Aorta (tissue), 5 donors: ENCODE results near the gene INTS1. TPM values are rescaled to one million over a fixed set of nuclear protein-coding genes. Genes with fewer than 3 reads are reported as not detected.

ENCODE experiments used
- ATAC-seq: fragments of 200-7000 bp; cut with Tn5 transposase; one replicate; pipeline ENCODE4 v1.9.1; 2022; ENCODE audit warnings: moderate library complexity; ENCODE audit not compliant: low FRiP score
- DNase-seq, 2 donors: peaks; one replicate each; pipeline ENCODE4 v3.0.0-alpha.2; 2020
- H3K27ac ChIP-seq, 2 donors: one replicate each; pipeline ENCODE4 v1.5.1; 2013; ENCODE audit warnings: low read length in 2 of 2, mild to moderate bottlenecking in 2 of 2, moderate library complexity in 2 of 2, control low read depth in 1 of 2, inconsistent platforms in 1 of 2, low read depth in 1 of 2
- H3K27me3 ChIP-seq, 2 donors: one replicate each; pipeline ENCODE4 v1.6.1; 2013; ENCODE audit warnings: control low read depth in 1 of 2, low read length in 1 of 2, mild to moderate bottlenecking in 1 of 2, moderate library complexity in 1 of 2; ENCODE audit not compliant: insufficient read depth in 2 of 2, control insufficient read depth in 1 of 2
- H3K36me3 ChIP-seq, 2 donors: one replicate each; pipeline ENCODE4 v1.6.1; 2013; ENCODE audit warnings: control low read depth in 1 of 2, low read length in 1 of 2, mild to moderate bottlenecking in 1 of 2; ENCODE audit not compliant: insufficient read depth in 2 of 2, control insufficient read depth in 1 of 2
- H3K4me1 ChIP-seq, 2 donors: one replicate each; pipeline ENCODE4 v1.6.1; 2013; ENCODE audit warnings: low read length in 2 of 2, control low read depth in 1 of 2, mild to moderate bottlenecking in 1 of 2, moderate library complexity in 1 of 2; ENCODE audit not compliant: insufficient read depth in 2 of 2, control insufficient read depth in 1 of 2
- H3K4me3 ChIP-seq, 2 donors: one replicate each; pipeline ENCODE4 v1.5.1; 2013; ENCODE audit warnings: low read length in 2 of 2, control low read depth in 1 of 2, mild to moderate bottlenecking in 1 of 2
- H3K9me3 ChIP-seq: one replicate; pipeline ENCODE4 v1.6.1; 2013; ENCODE audit warnings: mild to moderate bottlenecking, low read length; ENCODE audit not compliant: control insufficient read depth
- WGBS, 2 donors: extraction: QIAGEN DNeasy Blood & Tissue Kit; methylation state at CpG; one replicate each; pipeline ENCODE4 v1.1.7; 2013; 5-methylcytosine and 5-hydroxymethylcytosine counted together
- intact Hi-C, 2 donors: fragments of 100-400 bp; cut with DNase I; formaldehyde crosslinking; loops; one replicate each; pipeline versions ENCODE4 v1.14.2 to v1.15.0; 2022
- polyA plus RNA-seq, 2 donors: library from polyadenylated mRNA; stranded (reverse); fragments of 200-250 nt; gene quantifications; one replicate each; pipeline ENCODE4 v1.2.3, GENCODE V29; 2013
- total RNA-seq, 2 donors: library from RNA; stranded (reverse); fragmentation: NEBNext Ultra II Directional; extraction: Animal tissue kit (Norgen Biotek cat#: 25700); gene quantifications; one replicate each; pipeline ENCODE4 v1.2.1, GENCODE V29; 2021
- donor health status: healthy with polysubstance abuse.
- donor health status: Bipolar disorder and iron deficiency.
- donor health status: DM: no; HTN: no; CAD: no.
- donor health status: DM: no; HTN: no; CAD: no.
- donor health status: DM: yes; HTN: yes; CAD: no.

The INTS1 gene
- total and polyA plus RNA-seq, 4 donors, result 17.2 to 109 (median 67.2) TPM

DNA sequence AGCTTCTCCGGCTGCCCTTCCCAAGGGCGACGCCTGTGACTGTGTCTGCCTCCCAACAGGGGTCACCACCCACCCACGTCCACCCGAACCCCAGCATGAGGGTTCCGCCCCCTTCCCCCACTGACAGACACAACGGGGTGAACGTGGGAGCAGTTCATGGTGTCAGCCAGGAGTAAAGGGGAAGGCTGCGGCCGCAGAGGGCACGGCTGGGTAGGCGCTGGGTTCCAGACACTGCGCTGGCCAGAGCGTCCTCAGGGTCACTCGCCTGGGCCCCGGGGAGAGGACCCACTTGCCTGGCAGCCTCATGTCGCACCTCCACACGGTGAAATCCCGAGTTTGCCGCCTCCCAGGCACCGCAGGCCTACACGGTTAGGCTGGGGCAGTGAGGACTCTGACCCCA lies 21.1 kb downstream of the INTS1 start:
- 83 to 90% methylated on average over 22 of the region's 22 CpGs for WGBS, 2 donors
- Histone ChIP-seq H3K27me3 (no peaks in the 10 kb centered on the region), H3K4me1 (no peaks in the 10 kb centered on the region), H3K27ac (no peak overlapping the region), H3K4me3 (no peak overlapping the region), H3K9me3 (no peaks in the 10 kb centered on the region), H3K36me3 (peaks cover 0 to 11% of the 10 kb centered on the region in 2 donors)
- no peak for ATAC-seq
- intact Hi-C loops, result no loop called here
- DNase-seq, result no peak

GRCh38 chr7:1481300-1481699 lies 22.9 kb downstream of the INTS1 start:
- peaks cover 0 to 7% of the 10 kb centered on the region in 2 donors for H3K36me3 ChIP-seq

GRCh38 chr7:1480670-1481069 lies 23.5 kb downstream of the INTS1 start:
- intact Hi-C loops, result no loop called here
- DNase-seq (no peak), ATAC-seq (no peak)
- 78 to 85% methylated on average over 9 to 12 of the region's 12 CpGs for WGBS, 2 donors
- Histone ChIP-seq H3K27me3 (no peaks in the 10 kb centered on the region), H3K4me3 (no peak overlapping the region), H3K9me3 (no peaks in the 10 kb centered on the region), H3K27ac (no peak overlapping the region), H3K4me1 (no peaks in the 10 kb centered on the region), H3K36me3 (peaks cover 0 to 7% of the 10 kb centered on the region in 2 donors)

More at GRCh38 chr7:1481300-1481699, 22.9 kb downstream of the INTS1 start:
- Histone ChIP-seq H3K27ac (no peak overlapping the region), H3K4me1 (no peaks in the 10 kb centered on the region), H3K4me3 (no peak overlapping the region), H3K9me3 (no peaks in the 10 kb centered on the region), H3K27me3 (no peaks in the 10 kb centered on the region)
- no peak for ATAC-seq
- 92% methylated on average over 20 of the region's 20 CpGs for WGBS, 2 donors
- no peak for DNase-seq
- intact Hi-C loops, result no loop called here

DNA sequence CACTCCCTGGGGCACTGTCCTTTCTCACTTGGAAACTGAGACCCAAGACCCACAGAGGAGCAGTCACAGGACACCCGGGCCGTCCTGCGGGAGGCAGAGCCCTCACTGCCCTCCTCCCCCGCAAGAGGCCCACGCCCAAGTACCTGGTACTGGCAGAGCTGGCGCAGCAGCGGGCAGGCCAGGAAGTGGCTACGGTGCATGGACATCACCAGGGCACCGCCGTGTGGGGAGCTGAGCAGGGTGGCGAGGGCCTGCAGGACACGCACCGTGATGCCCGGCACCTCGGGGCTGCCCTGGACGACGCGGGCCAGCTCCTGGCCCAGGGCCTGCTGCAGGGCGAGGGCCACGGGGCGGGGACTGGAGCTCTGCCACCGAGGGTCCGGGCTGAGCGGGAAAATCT lies 24.9 kb downstream of the INTS1 start:
- Histone ChIP-seq H3K36me3 (peaks cover 0 to 7% of the 10 kb centered on the region in 2 donors), H3K4me1 (no peaks in the 10 kb centered on the region), H3K27ac (no peak overlapping the region), H3K4me3 (no peak overlapping the region), H3K9me3 (no peaks in the 10 kb centered on the region), H3K27me3 (no peaks in the 10 kb centered on the region)
- ATAC-seq, result no peak
- DNase-seq, result no peak
- 86 to 89% methylated on average over 22 to 24 of the region's 24 CpGs for WGBS, 2 donors
- intact Hi-C loops, result no loop called here

DNA sequence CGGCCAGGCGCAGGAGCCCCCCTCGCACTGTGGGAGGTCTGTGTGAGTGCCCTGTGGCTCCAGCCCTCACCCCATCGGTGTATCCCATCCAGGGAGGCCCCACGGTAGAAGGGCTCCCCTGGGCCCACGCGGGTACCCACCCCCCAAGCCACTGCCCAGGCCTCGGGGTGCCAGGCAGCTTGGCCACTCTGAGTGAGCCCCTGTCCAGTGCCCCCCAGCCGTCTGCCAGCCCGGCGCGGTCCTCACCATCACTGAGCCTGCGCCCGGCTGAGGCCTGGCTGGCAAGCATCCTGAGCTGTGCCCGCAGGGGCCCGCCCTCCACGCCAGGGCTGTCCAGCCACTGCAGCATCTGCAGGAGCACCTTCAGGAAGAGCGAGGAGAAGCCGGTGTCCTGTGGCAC lies 25.7 kb downstream of the INTS1 start:
- peaks cover 0 to 6% of the 10 kb centered on the region in 2 donors for H3K36me3 ChIP-seq
- ATAC-seq (no peak), DNase-seq (no peak)
- H3K9me3 ChIP-seq, result no peaks in the 10 kb centered on the region
- WGBS, 2 donors, result 94% methylated on average over 19 of the region's 19 CpGs
- H3K4me1 ChIP-seq, result no peaks in the 10 kb centered on the region
- H3K27ac ChIP-seq, result no peak overlapping the region
- no peaks in the 10 kb centered on the region for H3K27me3 ChIP-seq
- H3K4me3 ChIP-seq, result no peak overlapping the region
- intact Hi-C loops, result no loop called here

- H3K4me3 ChIP-seq, result no peak overlapping the region
- H3K27ac ChIP-seq, result no peak overlapping the region
- H3K9me3 ChIP-seq, result no peaks in the 10 kb centered on the region
- H3K4me1 ChIP-seq, result no peaks in the 10 kb centered on the region
- intact Hi-C loops, result no loop called here
- ATAC-seq (no peak), DNase-seq (no peak)
- H3K27me3 ChIP-seq, result no peaks in the 10 kb centered on the region
- WGBS, 2 donors, result 87 to 91% methylated on average over 13 to 15 of the region's 15 CpGs
- H3K36me3 ChIP-seq, result peaks cover 0 to 8% of the 10 kb centered on the region in 2 donors
Measured at GRCh38 chr7:1476859-1477258, 27.3 kb downstream of the INTS1 start.

DNA sequence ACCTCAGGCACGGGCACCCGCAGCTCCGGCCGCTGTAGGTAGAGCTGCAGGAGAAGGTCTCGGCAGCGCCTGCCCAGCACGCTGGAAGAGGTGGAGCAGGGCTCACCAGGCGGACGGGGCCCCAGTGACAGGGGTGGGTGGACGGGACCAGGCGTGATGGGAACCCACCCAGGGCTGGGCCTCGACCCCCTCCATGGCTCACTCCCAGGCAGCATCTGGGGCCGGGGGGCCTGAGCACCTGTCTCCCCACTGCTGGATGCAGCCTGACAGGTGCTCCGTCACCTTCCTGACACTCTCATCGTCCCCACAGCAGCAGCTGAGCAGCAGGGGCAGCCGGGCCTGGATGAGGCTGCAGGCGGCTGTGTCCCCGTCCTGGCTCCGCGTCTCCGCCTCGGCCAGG lies 28.2 kb downstream of the INTS1 start:
- ATAC-seq (no peak), DNase-seq (no peak)
- Histone ChIP-seq H3K4me3 (no peak overlapping the region), H3K4me1 (no peaks in the 10 kb centered on the region), H3K27ac (no peak overlapping the region), H3K36me3 (peaks cover 0 to 8% of the 10 kb centered on the region in 2 donors), H3K27me3 (no peaks in the 10 kb centered on the region), H3K9me3 (no peaks in the 10 kb centered on the region)
- 93 to 95% methylated on average over 22 of the region's 22 CpGs for WGBS, 2 donors
- intact Hi-C loops, result loop anchor here in 1 of 2 donors (2.0 kb wide), 1 partner anchor 43 kb away; no protein-coding TSS in a partner anchor

GRCh38 chr7:1475393-1475792 lies 28.8 kb downstream of the INTS1 start:
- 90 to 93% methylated on average over 17 of the region's 17 CpGs for WGBS, 2 donors
- DNase-seq (no peak), ATAC-seq (no peak)
- H3K36me3 ChIP-seq, result peaks cover 0 to 8% of the 10 kb centered on the region in 2 donors
- H3K4me3 ChIP-seq, result no peak overlapping the region
- no peaks in the 10 kb centered on the region for H3K27me3 ChIP-seq
- H3K4me1 ChIP-seq, result no peaks in the 10 kb centered on the region
- intact Hi-C loops, result loop anchor here in 1 of 2 donors (2.0 kb wide), 1 partner anchor 43 kb away; no protein-coding TSS in a partner anchor
- no peak overlapping the region for H3K27ac ChIP-seq
- no peaks in the 10 kb centered on the region for H3K9me3 ChIP-seq

- Histone ChIP-seq H3K27ac (no peak overlapping the region), H3K9me3 (no peaks in the 10 kb centered on the region), H3K27me3 (no peaks in the 10 kb centered on the region), H3K4me1 (no peaks in the 10 kb centered on the region), H3K4me3 (no peak overlapping the region), H3K36me3 (peaks cover 0 to 5% of the 10 kb centered on the region in 2 donors)
- ATAC-seq, result no peak
- intact Hi-C loops, result loop anchor here (2.0 to 5.0 kb wide), 4 partner anchors 42 to 282 kb away; no protein-coding TSS in a partner anchor
- WGBS, 2 donors, result 86 to 87% methylated on average over 24 of the region's 24 CpGs
- no peak for DNase-seq
Measured at GRCh38 chr7:1474736-1475135, 29.5 kb downstream of the INTS1 start.
